Stimulated activated CD4-positive, alpha-beta T cell treated with anti-CD3 and anti-CD28 coated beads, Interleukin-4, amount 100 ng/mL, for 48 hours (primary cell): Measurements from ENCODE around the gene GLE1.
A peak's percentile ranks its signal among the peaks of the same experiment; 100 is the strongest.
"Not testable (repeated sequence)": the region's sequence is repeated elsewhere in the genome, so short reads cannot be mapped to it uniquely, and the experiment has no call there.

Source experiments
- DNase-seq, 2 donors: peaks; one replicate each; pipeline ENCODE4 v3.0.0-alpha.2; 2020; ENCODE audit warnings: low read depth in 2 of 2

The GLE1 gene

DNA sequence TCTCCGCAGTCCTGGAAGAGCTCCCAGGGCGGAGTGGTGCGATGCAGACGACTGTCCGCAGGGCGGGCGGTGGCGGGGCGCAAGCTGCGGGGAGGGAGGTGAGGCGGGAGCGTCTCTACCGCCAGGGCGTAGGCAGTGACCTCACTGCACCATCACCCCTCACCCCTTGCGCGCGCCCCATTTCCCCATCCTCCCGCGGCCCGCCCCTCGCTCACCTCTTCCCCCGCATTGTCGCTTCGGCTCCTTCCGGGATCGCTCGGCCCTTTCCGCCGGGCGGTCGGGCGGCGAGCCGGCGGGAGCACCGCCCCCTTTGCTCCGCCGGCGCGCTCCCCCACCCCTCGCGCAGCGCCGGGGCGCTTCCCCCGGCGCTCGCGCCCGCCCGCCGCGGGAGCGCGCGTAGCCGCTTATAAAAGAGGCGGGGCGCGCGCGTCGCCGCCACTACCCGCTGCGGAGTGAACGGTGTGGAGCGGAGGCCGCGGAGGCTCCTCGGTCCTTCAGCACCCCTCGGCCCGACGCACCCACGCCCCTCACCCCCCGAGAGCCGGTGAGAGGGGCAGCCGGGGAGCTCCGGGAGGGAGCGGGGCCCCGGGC, 47.7 kb downstream of the GLE1 start, which contains the start of gene SPTAN1:
SPTAN1 (plus strand) TSS at position 435 of the 591 bp plus-strand sequence. CDS start 14,154 bp downstream, outside the sequence.
- DNase-seq, result peak; percentile 93 to 94

GRCh38 chr9:128552744-128553440, 48.4 kb downstream of the GLE1 start:
- DNase-seq, result peak; percentile 36 to 47

DNA sequence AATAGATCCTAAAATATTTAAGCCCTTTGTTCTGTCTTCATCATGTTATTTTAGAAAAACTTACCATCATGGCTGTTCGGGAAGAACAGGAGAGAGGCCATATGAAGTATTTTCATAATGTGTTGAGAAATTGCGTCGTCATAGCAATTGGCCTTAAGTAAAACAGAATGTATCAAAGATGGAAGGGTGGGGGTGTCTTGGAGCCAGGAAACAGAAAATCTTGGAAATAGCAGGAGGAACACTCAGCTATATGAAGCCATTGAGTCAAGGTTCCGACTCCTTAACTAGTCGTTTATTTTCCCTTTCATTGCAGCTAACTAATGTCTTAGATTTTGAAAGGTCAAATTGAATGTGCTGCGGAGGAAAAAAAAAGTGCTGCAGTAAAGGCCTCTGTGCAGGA, 49.2 kb downstream of the GLE1 start:
- no peak for DNase-seq

DNA sequence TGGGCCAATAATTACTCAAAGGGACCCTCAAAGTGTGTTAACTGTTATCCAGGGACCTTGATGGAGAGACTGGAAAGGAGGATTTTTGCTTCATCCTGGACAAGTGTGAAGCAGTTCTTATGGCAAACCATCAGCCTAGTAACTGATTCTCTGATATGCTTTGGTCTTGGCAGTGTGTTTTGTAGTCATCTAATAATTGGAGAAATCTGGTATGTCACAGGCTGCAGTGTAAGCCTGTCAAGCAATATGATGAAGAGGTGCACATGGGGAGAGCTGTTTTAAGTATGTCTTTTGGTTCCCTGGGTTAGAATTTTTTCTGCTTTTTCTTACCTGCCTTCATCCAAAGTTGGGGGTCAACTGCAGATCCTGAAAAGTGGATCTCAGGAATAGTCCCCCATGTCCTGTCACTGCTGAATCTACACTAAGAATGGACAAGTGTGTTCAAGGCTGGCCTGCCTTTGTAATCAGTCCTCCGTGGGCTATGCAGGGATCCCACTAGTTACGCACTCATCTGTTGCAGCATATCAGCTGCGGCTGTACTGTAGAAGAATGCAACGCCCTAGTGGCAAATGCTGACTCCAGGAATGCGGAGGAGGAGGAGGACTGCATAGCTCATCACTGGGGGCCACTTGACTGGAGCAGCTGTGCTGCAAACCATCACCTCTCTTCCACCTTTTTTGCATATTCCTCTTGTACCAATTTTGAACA, 49.8 kb downstream of the GLE1 start:
- peak in 1 of 2 donors; percentile 28 for DNase-seq

DNA sequence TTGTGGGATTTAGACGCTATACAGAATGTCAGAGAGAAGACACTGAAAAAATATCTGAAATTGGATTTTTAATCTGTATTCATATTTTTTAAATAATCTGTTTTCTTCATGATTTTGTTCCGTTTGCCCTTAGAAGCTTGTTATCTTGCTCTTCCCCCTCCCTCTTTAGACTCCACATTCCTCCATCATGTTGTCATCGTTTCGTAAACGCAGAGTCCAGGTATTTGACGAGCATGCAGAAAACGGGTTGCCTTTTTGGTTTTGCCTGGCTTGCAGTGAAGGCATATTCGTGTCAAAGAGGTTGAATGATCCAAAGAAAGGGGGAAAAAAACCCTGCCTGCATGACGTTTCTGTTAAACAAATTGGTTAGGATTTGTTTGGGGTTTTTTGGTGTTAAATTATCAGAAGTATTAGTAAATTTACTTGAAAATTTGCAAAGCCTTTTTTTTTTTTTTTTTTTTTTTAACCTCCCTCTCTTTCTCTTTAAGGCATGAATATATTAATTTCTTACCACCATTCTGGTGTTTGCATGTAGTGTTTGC, 50.7 kb downstream of the GLE1 start:
- DNase-seq, result no peak

GRCh38 chr9:128556276-128556675, 51.8 kb downstream of the GLE1 start:
- no peak for DNase-seq

DNA sequence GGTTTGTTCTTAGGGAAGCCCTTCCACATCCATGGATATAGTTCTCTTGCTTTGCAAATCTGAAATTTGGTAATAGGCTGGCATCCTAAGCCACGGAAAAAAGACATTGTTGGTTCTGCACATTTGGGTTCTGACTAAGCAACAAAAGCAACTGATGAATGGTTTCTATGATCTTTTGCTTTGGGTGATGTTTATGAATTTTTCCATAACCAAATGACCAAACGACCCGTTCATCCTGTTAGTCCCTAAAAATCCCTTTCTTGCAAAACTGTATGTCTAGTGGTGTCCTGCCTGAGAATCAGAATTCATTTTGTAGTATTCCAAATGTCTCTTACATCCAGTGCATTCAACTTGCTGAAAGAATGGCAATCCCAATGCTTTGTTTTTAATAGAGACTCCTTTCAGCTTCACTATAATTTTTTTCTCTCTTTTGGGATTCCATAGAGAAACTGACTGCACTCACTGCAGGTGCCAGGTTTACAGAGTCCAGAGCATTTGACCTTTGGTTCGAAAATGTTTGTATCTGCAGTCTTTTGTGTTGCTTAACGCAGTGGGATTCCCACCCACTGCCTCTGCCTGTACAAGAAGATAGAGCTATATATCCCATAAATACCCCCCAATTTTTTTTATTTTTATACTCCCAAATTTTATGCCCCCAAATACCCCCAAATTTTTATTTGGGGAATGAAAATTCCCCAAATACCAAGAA, 52.6 kb downstream of the GLE1 start:
- no peak for DNase-seq

GRCh38 chr9:128558431-128559310, 54.2 kb downstream of the GLE1 start:
- peak; percentile 39 to 44 for DNase-seq

GRCh38 chr9:128565578-128565977, 61.1 kb downstream of the GLE1 start:
- no peak for DNase-seq

GRCh38 chr9:128568470-128569078, 64.1 kb downstream of the GLE1 start:
- no peak for DNase-seq

- no peak for DNase-seq
Measured at GRCh38 chr9:128575469-128575868, 71.0 kb downstream of the GLE1 start.

DNA sequence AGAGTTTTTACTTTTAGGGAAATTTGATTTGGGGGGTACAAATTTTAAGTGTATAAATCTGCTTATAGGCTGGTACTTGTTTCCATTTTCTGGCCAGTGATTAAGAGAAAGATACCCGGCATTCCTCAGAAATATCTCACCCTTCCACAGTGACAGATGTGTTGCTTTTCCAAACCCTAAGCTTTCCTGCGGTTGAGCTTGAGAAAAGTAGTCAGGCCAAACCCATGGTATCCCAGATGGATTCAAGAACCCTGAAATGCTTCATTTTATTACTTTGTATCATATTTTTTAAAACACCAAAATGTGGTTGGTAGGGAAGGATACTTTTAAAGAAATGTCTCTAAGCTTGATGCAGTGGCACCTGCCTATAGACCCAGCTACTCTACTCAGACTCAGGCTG, 71.4 kb downstream of the GLE1 start:
- no peak for DNase-seq

DNA sequence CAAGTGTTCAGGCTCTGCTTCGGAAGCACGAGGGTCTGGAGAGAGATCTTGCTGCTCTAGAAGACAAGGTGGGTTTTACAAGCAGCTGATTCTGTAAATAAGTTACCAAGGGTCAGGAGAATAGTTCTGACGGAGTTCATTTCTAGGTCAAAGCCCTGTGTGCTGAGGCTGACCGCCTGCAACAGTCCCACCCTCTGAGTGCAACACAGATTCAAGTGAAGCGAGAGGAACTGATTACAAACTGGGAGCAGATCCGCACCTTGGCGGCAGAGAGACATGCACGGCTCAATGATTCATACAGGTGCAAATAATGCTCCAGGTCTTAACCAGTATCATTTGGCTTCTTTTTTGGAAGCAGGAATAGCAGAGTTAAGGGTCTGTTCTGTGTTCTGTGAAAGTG, 72.7 kb downstream of the GLE1 start:
- no peak for DNase-seq

GRCh38 chr9:128579194-128579593, 74.7 kb downstream of the GLE1 start:
- no peak for DNase-seq

- no peak for DNase-seq
Measured at GRCh38 chr9:128580731-128581130, 76.2 kb downstream of the GLE1 start.

GRCh38 chr9:128585155-128585554, 80.6 kb downstream of the GLE1 start:
- DNase-seq, result not testable (repeated sequence)

- DNase-seq, result not testable (repeated sequence)
Measured at GRCh38 chr9:128586934-128587333, 82.4 kb downstream of the GLE1 start.

- peak; percentile 17 to 43 for DNase-seq
Measured at GRCh38 chr9:128587453-128587852, 82.9 kb downstream of the GLE1 start.

GRCh38 chr9:128588581-128589233, 84.2 kb downstream of the GLE1 start:
- DNase-seq, result no peak
